ENCODE results near the gene ACAN. TPM values are rescaled to one million over a fixed set of nuclear protein-coding genes. Genes with fewer than 3 reads are reported as not detected.

ACAN gene
- polyA plus RNA-seq, 3 donors: not detected

DNA sequence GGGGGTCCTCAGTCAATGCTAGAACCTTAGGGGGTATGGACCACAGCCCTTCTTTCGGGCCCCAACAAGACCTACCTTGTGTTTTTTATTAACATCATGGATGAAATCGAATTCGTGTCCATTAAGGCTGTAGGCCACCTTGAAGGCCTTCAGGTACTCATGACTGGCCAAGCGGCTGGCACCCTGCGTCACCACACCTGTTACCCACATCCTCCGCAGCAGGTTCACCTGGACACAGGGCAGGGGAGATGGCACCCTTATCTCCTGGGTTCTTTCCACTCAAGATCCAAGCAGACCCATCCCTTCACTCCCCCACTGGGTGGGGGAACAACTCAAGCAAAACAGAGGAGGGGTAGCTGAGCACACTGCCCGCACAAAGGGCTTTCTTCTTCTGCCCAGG lies 103.3 kb downstream of the ACAN start:
- H3K4me1 Mint-ChIP-seq: peaks cover 2% of the 10 kb centered on the region
- H3K36me3 Mint-ChIP-seq: no peaks in the 10 kb centered on the region

DNA sequence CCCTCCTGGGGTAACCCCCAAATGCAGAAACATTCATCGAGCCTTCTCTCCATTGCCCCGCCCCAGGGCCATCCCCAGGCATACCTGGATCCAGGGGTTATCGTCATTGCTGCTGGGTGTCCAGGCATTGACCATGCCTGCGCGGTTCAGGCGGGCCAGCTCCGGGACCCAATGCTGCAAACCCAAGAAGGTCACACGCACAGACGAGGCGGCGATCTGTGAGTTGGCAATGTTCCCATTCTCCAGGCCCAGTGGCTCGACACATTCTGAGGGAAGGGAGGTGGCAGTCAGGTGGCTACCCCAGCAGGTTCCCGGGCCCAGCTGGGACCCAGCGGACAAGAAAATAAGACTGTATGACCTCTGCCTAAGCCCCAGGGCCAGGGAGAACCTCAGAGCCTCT lies 103.9 kb downstream of the ACAN start:
- H2AFZ ChIP-seq (ENCODE audit: insufficient read depth, low read depth, low read length, poor library complexity, severe bottlenecking): no peak overlapping the region
- Mint-ChIP-seq H3K27ac (peak overlapping the region in 1 of 7 donors; percentile 32), H3K27me3 (ENCODE audit: low read depth in 3 of 3) (peaks cover under 1 to 8% (median 6%) of the 10 kb centered on the region in 3 donors), H3K9me3 (no peaks in the 10 kb centered on the region), H3K36me3 (no peaks in the 10 kb centered on the region), H3K4me1 (peaks cover 6% of the 10 kb centered on the region), H3K4me3 (no peak overlapping the region)
- no peak overlapping the region for H3K4me3 ChIP-seq (replicated peaks in 1 of 3; ENCODE audit: low read depth in 2 of 3, low read length in 3 of 3)
- H4K20me1 ChIP-seq (ENCODE audit: insufficient read depth, low read length): no peaks in the 10 kb centered on the region
- 89% methylated on average over 14 of the region's 14 CpGs for WGBS (ENCODE audit: insufficient coverage)
- H3K4me2 ChIP-seq (replicated peaks; ENCODE audit: extremely low read depth, low read length, poor library complexity, severe bottlenecking): no peak overlapping the region
- TF ChIP-seq, protein P1, sequence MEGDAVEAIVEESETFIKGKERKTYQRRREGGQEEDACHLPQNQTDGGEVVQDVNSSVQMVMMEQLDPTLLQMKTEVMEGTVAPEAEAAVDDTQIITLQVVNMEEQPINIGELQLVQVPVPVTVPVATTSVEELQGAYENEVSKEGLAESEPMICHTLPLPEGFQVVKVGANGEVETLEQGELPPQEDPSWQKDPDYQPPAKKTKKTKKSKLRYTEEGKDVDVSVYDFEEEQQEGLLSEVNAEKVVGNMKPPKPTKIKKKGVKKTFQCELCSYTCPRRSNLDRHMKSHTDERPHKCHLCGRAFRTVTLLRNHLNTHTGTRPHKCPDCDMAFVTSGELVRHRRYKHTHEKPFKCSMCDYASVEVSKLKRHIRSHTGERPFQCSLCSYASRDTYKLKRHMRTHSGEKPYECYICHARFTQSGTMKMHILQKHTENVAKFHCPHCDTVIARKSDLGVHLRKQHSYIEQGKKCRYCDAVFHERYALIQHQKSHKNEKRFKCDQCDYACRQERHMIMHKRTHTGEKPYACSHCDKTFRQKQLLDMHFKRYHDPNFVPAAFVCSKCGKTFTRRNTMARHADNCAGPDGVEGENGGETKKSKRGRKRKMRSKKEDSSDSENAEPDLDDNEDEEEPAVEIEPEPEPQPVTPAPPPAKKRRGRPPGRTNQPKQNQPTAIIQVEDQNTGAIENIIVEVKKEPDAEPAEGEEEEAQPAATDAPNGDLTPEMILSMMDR (IDR thresholded peaks at IDR 0.05): no peak
- intact Hi-C loops (cut with micrococcal nuclease): loop anchor here (10.0 kb wide), 2 partner anchors 108 to 268 kb away; no protein-coding TSS in a partner anchor
- H3K79me2 ChIP-seq (ENCODE audit: insufficient read depth, low read length): no peaks in the 10 kb centered on the region
- no peak overlapping the region for H3K9ac ChIP-seq (ENCODE audit: insufficient read depth, low read length, poor library complexity, severe bottlenecking)
- H3K27ac ChIP-seq (ENCODE audit: low read depth in 1 of 2, low read length in 2 of 2): no peak overlapping the region
- H3K4me1 ChIP-seq (ENCODE audit: control insufficient read depth in 1 of 2, insufficient read depth in 2 of 2, low read length in 2 of 2): peaks cover 0 to under 1% of the 10 kb centered on the region in 2 donors
- H3K9me3 ChIP-seq (replicated peaks in 1 of 2; ENCODE audit: control insufficient read depth in 1 of 2, insufficient read depth in 1 of 2, low read length in 2 of 2): no peaks in the 10 kb centered on the region
- no peak for DNase-seq
- peaks cover 0 to 2% of the 10 kb centered on the region in 2 donors for H3K27me3 ChIP-seq (ENCODE audit: control insufficient read depth in 2 of 2, insufficient read depth in 2 of 2, low read length in 2 of 2)
- H3K36me3 ChIP-seq (replicated peaks in 1 of 2; ENCODE audit: control insufficient read depth in 1 of 2, insufficient read depth in 2 of 2, low read length in 2 of 2): no peaks in the 10 kb centered on the region

More for the DNA sequence above, 103.3 kb downstream of the ACAN start:
- Mint-ChIP-seq H3K9me3 (no peaks in the 10 kb centered on the region), H3K27me3 (ENCODE audit: low read depth in 3 of 3) (peaks cover 0 to 3% (median 2%) of the 10 kb centered on the region in 3 donors), H3K27ac (peak overlapping the region in 1 of 7 donors; percentile 1), H3K4me3 (peak overlapping the region in 1 of 2 donors; percentile 37)
- intact Hi-C loops (cut with micrococcal nuclease): loop anchor here (10.0 kb wide), 2 partner anchors 108 to 268 kb away; no protein-coding TSS in a partner anchor
- Histone ChIP-seq H3K36me3 (replicated peaks in 1 of 2; ENCODE audit: control insufficient read depth in 1 of 2, insufficient read depth in 2 of 2, low read length in 2 of 2) (no peaks in the 10 kb centered on the region), H2AFZ (ENCODE audit: insufficient read depth, low read depth, low read length, poor library complexity, severe bottlenecking) (no peak overlapping the region), H4K20me1 (ENCODE audit: insufficient read depth, low read length) (no peaks in the 10 kb centered on the region), H3K79me2 (ENCODE audit: insufficient read depth, low read length) (no peaks in the 10 kb centered on the region), H3K9ac (ENCODE audit: insufficient read depth, low read length, poor library complexity, severe bottlenecking) (no peak overlapping the region), H3K27ac (ENCODE audit: low read depth in 1 of 2, low read length in 2 of 2) (no peak overlapping the region), H3K4me1 (ENCODE audit: control insufficient read depth in 1 of 2, insufficient read depth in 2 of 2, low read length in 2 of 2) (no peaks in the 10 kb centered on the region), H3K27me3 (ENCODE audit: control insufficient read depth in 2 of 2, insufficient read depth in 2 of 2, low read length in 2 of 2) (no peaks in the 10 kb centered on the region), H3K4me3 (replicated peaks in 1 of 3; ENCODE audit: low read depth in 2 of 3, low read length in 3 of 3) (no peak overlapping the region), H3K4me2 (replicated peaks; ENCODE audit: extremely low read depth, low read length, poor library complexity, severe bottlenecking) (no peak overlapping the region), H3K9me3 (replicated peaks in 1 of 2; ENCODE audit: control insufficient read depth in 1 of 2, insufficient read depth in 1 of 2, low read length in 2 of 2) (no peaks in the 10 kb centered on the region)
- DNase-seq: no peak
- TF ChIP-seq, protein P1 (IDR thresholded peaks at IDR 0.05): no peak
- WGBS (ENCODE audit: insufficient coverage): 96% methylated on average over 3 of the region's 7 CpGs

All from CD14-positive monocyte (primary cell).